Measurements from ENCODE around the gene ITGA7.

- no peak for TF ChIP-seq USF1 (IDR thresholded peaks at IDR 0.05; ENCODE audit: borderline replicate concordance, low read depth)
- TF ChIP-seq, protein P1, sequence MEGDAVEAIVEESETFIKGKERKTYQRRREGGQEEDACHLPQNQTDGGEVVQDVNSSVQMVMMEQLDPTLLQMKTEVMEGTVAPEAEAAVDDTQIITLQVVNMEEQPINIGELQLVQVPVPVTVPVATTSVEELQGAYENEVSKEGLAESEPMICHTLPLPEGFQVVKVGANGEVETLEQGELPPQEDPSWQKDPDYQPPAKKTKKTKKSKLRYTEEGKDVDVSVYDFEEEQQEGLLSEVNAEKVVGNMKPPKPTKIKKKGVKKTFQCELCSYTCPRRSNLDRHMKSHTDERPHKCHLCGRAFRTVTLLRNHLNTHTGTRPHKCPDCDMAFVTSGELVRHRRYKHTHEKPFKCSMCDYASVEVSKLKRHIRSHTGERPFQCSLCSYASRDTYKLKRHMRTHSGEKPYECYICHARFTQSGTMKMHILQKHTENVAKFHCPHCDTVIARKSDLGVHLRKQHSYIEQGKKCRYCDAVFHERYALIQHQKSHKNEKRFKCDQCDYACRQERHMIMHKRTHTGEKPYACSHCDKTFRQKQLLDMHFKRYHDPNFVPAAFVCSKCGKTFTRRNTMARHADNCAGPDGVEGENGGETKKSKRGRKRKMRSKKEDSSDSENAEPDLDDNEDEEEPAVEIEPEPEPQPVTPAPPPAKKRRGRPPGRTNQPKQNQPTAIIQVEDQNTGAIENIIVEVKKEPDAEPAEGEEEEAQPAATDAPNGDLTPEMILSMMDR (IDR thresholded peaks at IDR 0.05): no peak
- no peak for TF ChIP-seq REST (IDR thresholded peaks at IDR 0.05; ENCODE audit: low read depth, low read length)
- no peak for TF ChIP-seq GABPA (IDR thresholded peaks at IDR 0.05; ENCODE audit: low read depth)
- no peak for TF ChIP-seq FOSL2 (IDR thresholded peaks at IDR 0.05; ENCODE audit: borderline replicate concordance, low read depth)
- TF ChIP-seq RXRA (IDR thresholded peaks at IDR 0.05; ENCODE audit: borderline replicate concordance, low read depth): no peak
- TF ChIP-seq SMC3 (IDR thresholded peaks at IDR 0.05; ENCODE audit: low read depth, low read length): no peak
- TF ChIP-seq TCF12 (IDR thresholded peaks at IDR 0.05): no peak
- TF ChIP-seq SIN3A (IDR thresholded peaks at IDR 0.05; ENCODE audit: borderline replicate concordance, low read depth, low read length): no peak
These were observed 70.9 kb downstream of the ITGA7 start, which contains the start of gene OR10P1 for GRCh38 chr12:55636853-55637252.

Measured in SK-N-SH (cell line).